ENCODE results near the gene C20orf144.
A peak's percentile ranks its signal among the peaks of the same experiment; 100 is the strongest.

Gene C20orf144

DNA sequence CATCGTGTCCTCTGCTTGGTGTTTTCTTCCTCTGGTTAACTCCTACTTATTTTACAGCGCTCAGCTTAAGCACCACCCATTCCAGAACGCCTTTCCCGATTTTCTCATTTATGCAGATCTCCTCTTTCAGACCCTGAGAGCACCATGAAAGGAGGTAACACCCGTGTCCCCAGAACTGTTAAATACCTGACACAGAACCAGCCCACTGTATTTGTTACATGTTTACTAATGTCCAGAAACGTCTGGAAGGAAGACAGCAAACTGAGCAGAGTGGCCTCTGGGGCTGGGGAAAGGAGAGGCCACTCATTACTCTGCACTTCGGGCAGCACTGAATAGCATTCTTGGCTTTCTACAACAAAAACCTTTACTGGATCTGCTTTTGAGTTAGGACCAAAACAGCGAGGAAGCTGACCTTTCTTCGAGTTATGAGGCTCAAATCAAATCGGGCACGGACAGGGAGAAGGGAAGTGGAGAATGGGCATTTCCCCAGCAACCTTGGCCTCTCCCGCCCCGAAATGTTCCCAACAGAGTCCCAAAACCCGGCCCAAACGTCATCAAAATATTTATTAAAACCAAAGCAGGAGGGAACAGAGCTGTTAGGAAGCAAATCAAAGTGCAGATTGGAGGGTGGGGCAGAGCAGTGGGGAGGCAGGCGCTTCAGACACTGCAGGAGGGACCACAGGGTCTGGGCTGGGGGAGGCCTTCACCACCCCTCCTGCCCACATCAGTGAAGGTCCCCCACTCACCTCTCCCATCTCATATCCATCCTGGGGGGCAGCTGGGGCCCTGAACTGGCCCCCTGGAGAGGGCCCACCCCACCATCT, 13.2 kb downstream of the C20orf144 start:
- H3K4me3 ChIP-seq: no peak overlapping the region
- peak overlapping the region; percentile 95 for H3K4me2 ChIP-seq
- H3K4me1 ChIP-seq: peaks cover 70% of the 10 kb centered on the region
- H3K36me3 ChIP-seq: peaks cover 59% of the 10 kb centered on the region
- no peaks in the 10 kb centered on the region for H3K9me3 ChIP-seq
- H3K27ac ChIP-seq: 0 out of 2 replicates have a peak overlapping the region, but pooled peaks have one; percentile 22
- H3K9ac ChIP-seq: no peak overlapping the region; the same call in 1 of the 2 replicates
- no peak for TF ChIP-seq Cebpa-rat (IDR thresholded peaks at IDR 0.05)
- no peaks in the 10 kb centered on the region for H3K27me3 ChIP-seq
- peaks cover 56% of the 10 kb centered on the region for H4K20me1 ChIP-seq

DNA sequence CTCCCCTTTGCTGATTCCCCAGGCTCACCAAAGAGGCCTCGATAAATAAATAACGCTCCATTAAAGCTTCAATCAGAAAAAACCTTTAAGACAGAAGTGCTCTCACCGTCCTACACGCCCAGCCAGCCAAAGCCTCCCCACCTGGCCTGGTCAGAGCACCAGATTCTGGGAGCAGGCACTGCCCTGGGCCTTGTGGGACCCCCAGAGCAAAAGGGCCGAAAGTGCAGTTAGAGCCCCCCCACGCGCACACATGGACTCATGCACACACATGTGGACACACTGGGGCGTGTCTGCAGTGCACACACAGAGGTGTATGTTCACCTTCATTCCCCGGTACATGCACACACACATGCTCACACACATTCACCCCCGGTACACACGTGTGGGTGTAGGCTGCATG, 14.0 kb downstream of the C20orf144 start:
- H3K27ac ChIP-seq: 0 out of 2 replicates have a peak overlapping the region, but pooled peaks have one; percentile 22
- no peak overlapping the region for H3K4me3 ChIP-seq
- H3K27me3 ChIP-seq: no peaks in the 10 kb centered on the region
- H3K9me3 ChIP-seq: no peaks in the 10 kb centered on the region
- no peak for TF ChIP-seq Cebpa-rat (IDR thresholded peaks at IDR 0.05)
- peaks cover 61% of the 10 kb centered on the region for H3K36me3 ChIP-seq
- peaks cover 64% of the 10 kb centered on the region for H4K20me1 ChIP-seq
- H3K4me2 ChIP-seq: no peak overlapping the region
- H3K4me1 ChIP-seq: peaks cover 70% of the 10 kb centered on the region
- H3K9ac ChIP-seq: no peak overlapping the region

DNA sequence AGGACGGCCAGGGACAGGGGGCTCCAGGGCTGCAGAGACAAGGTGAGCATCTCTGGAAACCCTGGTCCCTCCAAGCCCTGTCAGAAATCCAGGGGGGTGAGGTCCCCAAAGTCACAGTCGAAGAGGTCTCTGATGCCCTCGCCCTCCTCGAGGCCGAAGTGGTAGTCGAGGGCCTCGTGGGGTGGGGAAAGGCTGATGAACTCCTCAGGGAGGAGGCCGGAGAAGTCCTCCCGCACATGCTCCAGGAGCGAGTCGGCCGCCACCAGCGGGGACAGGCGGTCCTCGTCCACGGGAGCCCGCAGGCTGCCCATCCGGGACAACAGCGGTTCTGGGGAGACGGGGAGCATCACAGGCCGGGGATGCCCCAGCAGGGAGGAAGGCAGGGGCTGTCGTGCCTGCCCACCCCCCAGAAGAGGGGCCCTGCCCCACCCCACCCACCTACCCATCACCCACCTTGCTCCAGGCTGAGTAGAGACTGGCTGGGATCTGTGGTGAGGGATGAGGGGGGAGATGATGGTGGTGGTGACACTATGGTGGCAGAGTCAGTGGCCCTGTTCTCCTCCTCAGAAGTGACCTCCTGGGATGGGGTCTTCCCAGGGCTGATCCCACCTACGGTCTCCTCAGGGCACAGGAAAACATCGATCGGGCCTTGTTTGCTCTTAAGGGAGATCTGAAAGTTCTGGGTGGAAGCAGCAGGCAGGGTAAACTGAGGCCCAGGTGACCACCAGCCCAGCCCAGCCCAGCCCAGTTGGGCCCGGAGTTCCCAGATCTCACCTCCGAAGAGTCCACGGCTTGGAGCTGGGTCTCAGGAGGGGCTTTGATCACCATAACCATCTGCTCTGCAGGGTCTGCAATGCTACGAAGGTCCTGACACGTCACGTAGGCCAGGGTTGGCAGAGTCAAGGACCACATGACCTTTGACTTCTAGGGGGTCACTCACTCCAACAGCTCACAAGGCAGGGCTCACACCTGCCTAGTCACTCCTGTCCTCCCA, 14.8 kb downstream of the C20orf144 start:
- peaks cover 72% of the 10 kb centered on the region for H4K20me1 ChIP-seq
- no peak overlapping the region for H3K4me2 ChIP-seq
- no peaks in the 10 kb centered on the region for H3K27me3 ChIP-seq
- H3K27ac ChIP-seq: no peak overlapping the region
- no peak for TF ChIP-seq Cebpa-rat (IDR thresholded peaks at IDR 0.05)
- H3K9me3 ChIP-seq: no peaks in the 10 kb centered on the region
- H3K9ac ChIP-seq: no peak overlapping the region
- peaks cover 70% of the 10 kb centered on the region for H3K4me1 ChIP-seq
- peaks cover 60% of the 10 kb centered on the region for H3K36me3 ChIP-seq
- H3K4me3 ChIP-seq: no peak overlapping the region

DNA sequence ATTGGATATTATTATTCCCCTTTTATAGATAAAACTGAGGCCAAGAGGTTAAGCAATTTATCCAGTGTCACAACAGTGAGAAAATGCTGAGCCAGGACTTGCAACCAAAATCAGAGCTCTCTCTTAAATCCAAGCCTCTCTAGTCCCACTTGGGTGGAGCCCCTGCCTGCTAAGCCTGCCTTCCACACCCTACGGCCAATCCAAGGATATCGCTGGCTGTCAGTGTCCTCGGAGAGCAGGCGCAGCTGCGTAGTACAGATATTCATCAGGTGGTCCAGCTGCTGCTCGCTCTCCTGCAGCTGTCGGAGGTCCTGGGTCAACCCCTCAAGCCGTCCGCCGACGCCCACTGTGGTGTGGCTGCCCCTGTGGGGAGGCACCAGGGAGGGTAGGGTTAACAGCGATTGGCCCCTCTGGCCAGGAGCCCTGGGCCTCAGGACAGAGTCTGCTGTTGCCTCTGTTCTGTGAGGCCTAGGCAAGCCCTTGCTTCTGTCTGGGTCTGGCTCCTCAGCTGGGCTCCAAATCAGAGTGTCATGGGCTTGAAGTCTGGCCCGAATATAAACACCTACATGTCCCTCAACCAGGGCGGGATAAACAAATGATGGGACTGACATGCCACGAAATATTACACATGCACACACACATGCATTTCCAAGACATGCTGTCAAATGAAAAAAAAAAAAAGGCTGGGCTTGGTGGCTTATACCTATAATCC, 16.0 kb downstream of the C20orf144 start:
- TF ChIP-seq Cebpa-rat (IDR thresholded peaks at IDR 0.05): no peak
- Histone ChIP-seq H3K27me3 (no peaks in the 10 kb centered on the region), H4K20me1 (peaks cover 84% of the 10 kb centered on the region), H3K27ac (no peak overlapping the region), H3K4me1 (peaks cover 70% of the 10 kb centered on the region), H3K36me3 (peaks cover 67% of the 10 kb centered on the region), H3K4me3 (no peak overlapping the region), H3K9ac (no peak overlapping the region), H3K9me3 (no peaks in the 10 kb centered on the region), H3K4me2 (no peak overlapping the region)

DNA sequence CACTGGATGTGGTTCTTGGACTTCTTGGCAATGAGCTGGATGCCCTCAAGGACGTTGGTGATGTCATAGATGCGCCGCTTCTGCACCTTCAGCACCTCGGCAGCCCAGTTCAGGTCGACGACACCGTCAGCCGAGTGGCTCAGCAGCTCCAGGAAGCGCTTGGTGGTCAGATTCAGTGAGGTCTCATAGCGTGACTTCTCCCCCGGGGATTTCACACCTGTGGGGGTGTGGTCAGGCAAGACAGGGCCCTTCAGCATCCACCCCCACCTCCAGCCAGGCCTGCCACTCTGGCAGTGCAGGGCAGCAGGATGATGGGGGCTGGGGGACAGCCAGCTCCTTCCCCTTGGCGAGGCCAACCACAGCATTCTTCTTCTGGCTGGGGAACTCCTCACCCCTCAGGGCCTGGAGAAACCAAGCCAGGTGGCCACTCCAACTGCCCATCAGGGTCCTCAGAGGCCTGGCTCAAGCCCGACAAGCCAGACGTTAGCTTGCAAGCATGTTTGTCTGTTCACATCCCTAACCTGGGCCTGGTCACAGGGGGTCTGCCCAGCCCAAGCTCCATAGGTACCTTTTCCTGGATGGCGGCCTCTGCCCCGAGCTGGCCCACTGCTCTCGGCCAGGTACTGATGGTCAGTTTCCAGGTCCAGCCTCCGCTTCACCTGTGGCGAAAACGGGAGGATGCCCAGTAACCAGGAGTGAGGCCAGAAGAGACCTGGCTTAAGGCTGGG, 17.8 kb downstream of the C20orf144 start:
- H3K4me1 ChIP-seq: peaks cover 75% of the 10 kb centered on the region

DNA sequence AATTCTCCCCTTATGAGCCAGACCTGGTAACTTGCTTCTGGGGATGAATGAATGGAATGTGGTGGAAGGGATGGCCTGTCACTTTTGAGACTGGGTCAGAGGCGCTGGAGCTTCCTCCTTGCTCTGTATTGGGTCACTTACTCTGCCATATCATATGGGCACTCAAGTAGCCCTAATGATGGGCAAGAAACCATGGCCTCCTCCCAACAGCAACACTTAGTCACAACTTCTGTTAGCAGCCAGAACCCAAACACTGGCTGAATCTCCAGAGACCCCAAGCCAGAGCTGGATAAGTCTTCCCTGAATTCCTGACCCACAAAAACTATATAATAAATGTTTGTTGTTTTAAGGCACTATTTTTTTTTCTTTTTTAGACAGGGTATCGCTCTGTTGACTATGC, 18.6 kb downstream of the C20orf144 start:
- Histone ChIP-seq H3K9me3 (no peaks in the 10 kb centered on the region), H3K27ac (peak overlapping the region; percentile 54; the same call in 1 of the 2 replicates), H3K4me3 (no peak overlapping the region), H3K4me1 (peaks cover 74% of the 10 kb centered on the region), H3K9ac (0 out of 2 replicates have a peak overlapping the region, but pooled peaks have one; percentile 12), H3K27me3 (no peaks in the 10 kb centered on the region), H3K4me2 (peak overlapping the region; percentile 62), H3K36me3 (peaks cover 68% of the 10 kb centered on the region), H4K20me1 (peaks cover 94% of the 10 kb centered on the region)
- no peak for TF ChIP-seq Cebpa-rat (IDR thresholded peaks at IDR 0.05)

More for the DNA sequence above, 17.8 kb downstream of the C20orf144 start:
- Histone ChIP-seq H3K4me3 (no peak overlapping the region), H3K36me3 (peaks cover 72% of the 10 kb centered on the region), H3K9ac (peak overlapping the region; percentile 56), H3K4me2 (peak overlapping the region; percentile 62), H3K9me3 (no peaks in the 10 kb centered on the region), H4K20me1 (peaks cover 97% of the 10 kb centered on the region), H3K27me3 (no peaks in the 10 kb centered on the region), H3K27ac (peak overlapping the region; percentile 53)
- TF ChIP-seq Cebpa-rat (IDR thresholded peaks at IDR 0.05): no peak

DNA sequence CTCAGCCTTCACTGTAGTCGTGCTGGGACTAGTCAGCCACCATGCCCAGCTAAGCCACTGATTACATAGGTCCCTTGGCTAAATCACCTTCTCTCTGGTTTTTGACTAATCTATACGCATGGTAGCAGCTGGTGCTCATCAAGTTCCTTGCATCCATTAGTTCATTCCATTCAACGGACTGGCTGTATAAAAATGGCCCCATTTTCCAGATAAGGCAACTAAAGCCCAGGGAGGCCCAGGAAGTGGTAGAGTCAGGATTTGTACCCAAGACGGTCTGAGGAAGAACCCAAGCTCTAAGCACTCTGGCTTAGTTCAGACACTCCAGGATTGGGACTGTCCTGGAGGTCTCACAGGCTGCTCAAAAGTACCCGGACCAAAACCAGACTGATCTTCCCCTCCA, 19.2 kb downstream of the C20orf144 start:
- Histone ChIP-seq H3K27me3 (no peaks in the 10 kb centered on the region), H3K36me3 (peaks cover 62% of the 10 kb centered on the region), H3K4me2 (peak overlapping the region; percentile 62), H3K9me3 (no peaks in the 10 kb centered on the region), H4K20me1 (peaks cover 88% of the 10 kb centered on the region), H3K4me3 (no peak overlapping the region), H3K4me1 (peaks cover 72% of the 10 kb centered on the region), H3K27ac (peak overlapping the region; percentile 54; the same call in 1 of the 2 replicates), H3K9ac (0 out of 2 replicates have a peak overlapping the region, but pooled peaks have one; percentile 35)
- TF ChIP-seq Cebpa-rat (IDR thresholded peaks at IDR 0.05): no peak

DNA sequence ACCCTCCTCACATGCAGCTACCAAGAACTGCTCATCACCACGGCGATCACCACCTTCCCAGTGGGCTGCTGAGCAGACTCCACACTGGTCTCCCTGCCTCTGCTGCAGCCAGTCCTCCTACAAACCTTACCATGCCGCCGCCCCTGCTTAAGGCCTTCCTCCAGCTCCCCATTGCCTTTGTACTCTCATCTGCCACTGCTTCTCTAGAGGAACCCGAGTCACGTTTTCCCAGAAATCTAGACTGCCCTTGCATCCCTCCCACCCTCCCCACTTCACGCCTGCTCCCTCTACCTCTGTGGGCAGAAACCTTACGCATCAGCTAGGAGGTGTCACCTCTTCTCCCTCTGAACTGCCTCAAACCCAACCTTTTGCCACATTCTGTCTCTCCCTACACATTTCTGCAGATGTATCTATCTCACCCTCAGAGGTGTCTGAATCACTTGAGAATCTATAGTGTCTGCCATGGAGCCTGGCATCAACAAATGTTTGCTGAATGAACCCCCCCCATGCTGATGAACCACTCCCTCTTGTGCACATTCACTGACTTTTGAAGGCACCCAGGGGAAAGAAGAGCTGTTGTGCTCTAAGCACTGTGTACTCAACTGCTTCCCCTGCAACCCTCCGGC, 19.7 kb downstream of the C20orf144 start:
- Histone ChIP-seq H3K27ac (peak overlapping the region; percentile 98), H3K27me3 (no peaks in the 10 kb centered on the region), H3K9ac (peak overlapping the region; percentile 72), H3K36me3 (peaks cover 57% of the 10 kb centered on the region), H3K4me2 (peak overlapping the region; percentile 96), H3K4me1 (peaks cover 76% of the 10 kb centered on the region), H3K9me3 (no peaks in the 10 kb centered on the region), H3K4me3 (no peak overlapping the region), H4K20me1 (peaks cover 84% of the 10 kb centered on the region)
- no peak for TF ChIP-seq Cebpa-rat (IDR thresholded peaks at IDR 0.05)
